K562 (cell line): Measurements from ENCODE around the gene PLD1. TPM values are rescaled to one million over a fixed set of nuclear protein-coding genes. Genes with fewer than 3 reads are reported as not detected.
A peak's percentile ranks its signal among the peaks of the same experiment; 100 is the strongest.

Experiments used
- ATAC-seq: fragments of 200-7000 bp; cut with Tn5 transposase; 3 replicates; pipeline ENCODE4 v1.9.1; 2020; ENCODE audit warnings: moderate library complexity
- BruUV-seq: library from RNA; stranded (reverse); fragments of 400-500 nt; replicated peaks from 2 replicates; lab custom pipeline; 2021; lab: Mats Ljungman, UMichigan
- CTCF ChIA-PET: fragments of 300-600 bp; formaldehyde crosslinking; extraction: SDS; loops from one replicate; lab custom pipeline; 2021; ENCODE audit warnings: low intra/inter-chr PET ratio; lab: Yijun Ruan, JAX
- POLR2A ChIA-PET: fragments of 300-600, 350-650 bp; sonication (Branson Sonifier 250); formaldehyde crosslinking; extraction: SDS; loops from one replicate; lab custom pipeline; 2021; ENCODE audit warnings: antibody characterized with exemption, inconsistent platforms; lab: Yijun Ruan, JAX
- DNase-seq, 4 experiments: peaks; one replicate each; pipeline versions ENCODE4 v3.0.0 to v3.0.0-alpha.2; 2011 to 2018; ENCODE audit warnings: low spot score in 3 of 4, mixed read lengths in 3 of 4; ENCODE audit errors: extremely low read depth in 1 of 4
- FAIRE-seq: peaks from 2 replicates; lab custom pipeline; 2011; peaks lifted over from hg19 to GRCh38; lab: Jason Lieb, UNC
- H2AFZ ChIP-seq: 2 replicates; pipeline ENCODE4 v1.6.0; 2011; ENCODE audit warnings: low read depth, low read length, control low read depth, inconsistent platforms
- H3K27ac ChIP-seq: fragments of 200-600 bp; 3 replicates; pipeline ENCODE4 v1.8.0; 2011; ENCODE audit warnings: low read depth, mild to moderate bottlenecking, control low read depth, inconsistent platforms, low read length, moderate library complexity, mixed read lengths; ENCODE audit errors: extremely low read depth
- H3K27me3 ChIP-seq, 2 experiments: fragments of 300-600 bp in 1 of 2; 2 replicates in 1 of 2; 3 replicates in 1 of 2; pipeline versions ENCODE4 v1.6.0 to v1.8.0; 2011; ENCODE audit warnings: inconsistent platforms in 2 of 2, low read length in 2 of 2, mild to moderate bottlenecking in 1 of 2, mixed read lengths in 1 of 2, moderate library complexity in 1 of 2; ENCODE audit not compliant: control insufficient read depth in 2 of 2, insufficient read depth in 2 of 2
- H3K36me3 ChIP-seq: fragments of 300-600 bp; 3 replicates; pipeline ENCODE4 v1.8.0; 2011; ENCODE audit warnings: mild to moderate bottlenecking, low read length, inconsistent platforms; ENCODE audit not compliant: control insufficient read depth, insufficient read depth
- H3K4me1 ChIP-seq, 2 experiments: fragments of 200-600 bp in 1 of 2; replicated peaks in 1 of 2; 2 replicates in 1 of 2; 3 replicates in 1 of 2; pipeline versions ENCODE4 v1.5.1 to v1.8.0; 2011; ENCODE audit warnings: inconsistent platforms in 2 of 2, low read length in 2 of 2, mild to moderate bottlenecking in 1 of 2, mixed read lengths in 1 of 2, moderate library complexity in 1 of 2; ENCODE audit not compliant: control insufficient read depth in 2 of 2, insufficient read depth in 2 of 2
- H3K4me2 ChIP-seq: 2 replicates; pipeline ENCODE4 v1.6.1; 2011; ENCODE audit warnings: low read length, control low read depth, inconsistent platforms, mixed read lengths; ENCODE audit not compliant: insufficient read depth
- H3K4me3 ChIP-seq: fragments of 200-600 bp; sonication (generic), shearing (Covaris generic); 2 replicates; pipeline ENCODE4 v1.5.1; 2016; ENCODE audit warnings: control low read depth, inconsistent platforms
- H3K79me2 ChIP-seq: fragments of 200-600 bp; 3 replicates; pipeline ENCODE4 v1.8.0; 2011; ENCODE audit warnings: low read length, inconsistent platforms; ENCODE audit not compliant: control insufficient read depth, insufficient read depth
- H3K9ac ChIP-seq, 2 experiments: 2 replicates each; pipeline versions ENCODE4 v1.6.0 to v1.6.1; 2011; ENCODE audit warnings: low read depth in 2 of 2, low read length in 2 of 2, control low read depth in 1 of 2, inconsistent platforms in 1 of 2, mild to moderate bottlenecking in 1 of 2, mixed read lengths in 1 of 2; ENCODE audit not compliant: insufficient read depth in 1 of 2
- H3K9me1 ChIP-seq: one replicate; pipeline ENCODE4 v1.6.0; 2011; ENCODE audit warnings: inconsistent platforms, mild to moderate bottlenecking, low read length, moderate library complexity; ENCODE audit not compliant: control insufficient read depth, insufficient read depth
- H3K9me3 ChIP-seq: replicated peaks from 2 replicates; pipeline ENCODE4 v1.5.1; 2011; ENCODE audit warnings: low read depth, low read length, inconsistent platforms; ENCODE audit not compliant: control insufficient read depth, insufficient read depth
- H4K20me1 ChIP-seq: replicated peaks from 2 replicates; pipeline ENCODE4 v1.6.1; 2011; ENCODE audit warnings: low read length, inconsistent platforms, mixed read lengths; ENCODE audit not compliant: control insufficient read depth, insufficient read depth
- BRD4 ChIP-seq: fragments of 200-600 bp; sonication (generic); IDR thresholded peaks from 2 replicates; pipeline ENCODE4 v1.6.1; 2017; ENCODE audit warnings: inconsistent platforms
- ETV1 ChIP-seq: fragments of 450-650 bp; conservative IDR thresholded peaks from 2 replicates; pipeline ENCODE4 v1.6.1; 2016; ENCODE audit warnings: missing genetic modification characterization, control low read depth, low read depth, missing compliant biosample characterization
- IFI16 ChIP-seq: fragments of 250-450 bp; sonication (Bioruptor Pico); IDR thresholded peaks from 2 replicates; pipeline ENCODE4 v2.1.2; 2022; ENCODE audit warnings: mild to moderate bottlenecking, inconsistent platforms
- MCM3 ChIP-seq: fragments of 450-650 bp; IDR thresholded peaks from 2 replicates; pipeline ENCODE4 v1.6.1; 2016
- MEF2D ChIP-seq: conservative IDR thresholded peaks from 2 replicates; pipeline ENCODE4 v1.6.1; 2016; ENCODE audit warnings: low read depth, missing genetic modification characterization, missing compliant biosample characterization
- NUFIP1 ChIP-seq: fragments of 450-650 bp; IDR thresholded peaks from 2 replicates; pipeline ENCODE4 v1.6.1; 2018; ENCODE audit not compliant: partially characterized antibody
- WHSC1 ChIP-seq: IDR thresholded peaks from one replicate; pipeline ENCODE4 v1.6.1; 2012; ENCODE audit warnings: low read length, control low read depth, inconsistent platforms
- ZBTB1 ChIP-seq: sonication (generic); formaldehyde crosslinking; IDR thresholded peaks from 2 replicates; pipeline ENCODE4 v1.8.1; 2023; ENCODE audit warnings: missing genetic modification reagents, low read depth, mild to moderate bottlenecking, borderline replicate concordance
- ZNF124 ChIP-seq: sonication (generic); formaldehyde crosslinking; IDR thresholded peaks from 2 replicates; pipeline ENCODE4 v1.8.1; 2022; ENCODE audit warnings: missing genetic modification reagents
- WGBS: fragments of 100-300 bp; shearing (Covaris generic); methylation state at CpG from one replicate; pipeline ENCODE4 v1.1.6; 2016; ENCODE audit warnings: low coverage, mixed read lengths; ENCODE audit not compliant: insufficient coverage; ENCODE audit errors: missing lambda C conversion rate; 5-methylcytosine and 5-hydroxymethylcytosine counted together
- in situ Hi-C: fragments of 300-500 bp; cut with MboI; formaldehyde crosslinking; loops from 4 replicates; pipeline ENCODE4 v1.15.0; 2018; ENCODE audit warnings: inconsistent platforms, mixed read lengths
- intact Hi-C: fragments of 100-400 bp; cut with micrococcal nuclease; formaldehyde crosslinking; loops from 2 replicates; pipeline ENCODE4 v1.14.2; 2022
- polyA plus RNA-seq, 8 experiments: library from polyadenylated mRNA; depleted of rRNA in 4 of 8; stranded (reverse) in 5 of 8; unstranded in 3 of 8; fragments of >200 nt; fragmentation: Nextera tagmentation in 2 of 8; fragmentation: Illumina TruSeq in 1 of 8; extraction: Ambion mirVana in 2 of 8; extraction: Trizol in 1 of 8; gene quantifications; 2 replicates each; pipeline versions ENCODE4 v1.2.1 to v1.2.3, GENCODE V29; 2011 to 2014; ENCODE audit warnings: inconsistent platforms in 1 of 8, missing spikeins in 1 of 8
- total RNA-seq, 7 experiments: library from RNA; depleted of rRNA in 6 of 7; stranded (reverse); fragments of >200 nt in 6 of 7; fragmentation: Illumina TruSeq in 2 of 7; extraction: Trizol in 2 of 7; gene quantifications; 2 replicates each; pipeline versions ENCODE4 v1.2.1 to v1.2.3, GENCODE V29; 2011 to 2021; ENCODE audit warnings: low replicate concordance in 1 of 7
- TF ChIP-seq, protein P1 (sequence below), 3 experiments: IDR thresholded peaks in 2 of 3; conservative IDR thresholded peaks in 1 of 3; 2 replicates each; pipeline ENCODE4 v1.5.1; 2011 to 2012; ENCODE audit warnings: low read length in 3 of 3, mild to moderate bottlenecking in 3 of 3, control low read depth in 2 of 3, improper control_type of control experiment in 1 of 3, inconsistent platforms in 1 of 3, low read depth in 1 of 3, mixed read lengths in 1 of 3, moderate library complexity in 1 of 3; ENCODE audit not compliant: insufficient read depth in 2 of 3

The PLD1 gene
- total and polyA plus RNA-seq, 9 of the 15 experiments (the other 6 are each of a cell fraction or from before 2014, with no cell fraction given), result 8.4 to 26.1 (median 18.6) TPM

DNA sequence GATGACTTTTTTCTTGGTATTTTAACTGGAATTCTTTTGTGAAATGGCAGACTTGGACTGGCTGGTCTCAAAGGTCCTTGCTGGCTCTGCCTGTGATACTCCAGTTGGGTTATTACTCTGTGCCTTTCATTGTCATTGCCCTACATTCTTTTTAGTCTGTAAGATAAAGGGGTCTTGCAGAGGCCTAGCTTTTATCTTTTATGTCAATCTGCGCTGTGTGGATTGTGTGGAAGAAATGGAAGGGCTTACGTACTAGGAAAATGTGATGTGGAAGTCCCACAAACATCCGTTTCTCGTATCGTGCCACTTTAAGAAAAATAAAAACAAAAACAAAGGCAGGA, 24.1 kb upstream of the PLD1 start:
- Histone ChIP-seq H3K79me2 (no peaks in the 10 kb centered on the region), H3K27ac (no peak overlapping the region), H3K36me3 (no peaks in the 10 kb centered on the region), H3K9ac (no peak overlapping the region), H3K9me1 (no peaks in the 10 kb centered on the region)
- intact Hi-C loops (loop anchor here (2.0 to 10.0 kb wide), 4 partner anchors 222 to 874 kb away; no protein-coding TSS in a partner anchor), in situ Hi-C loops (no loop called here)
- no peak; the same call in 2 of the 3 replicates for ATAC-seq
- TF ChIP-seq ZNF124 (no peak), MCM3 (no peak), IFI16 (CRISPR knock-in tag) (no peak), ZBTB1 (no peak), WHSC1 (no peak), NUFIP1 (no peak), ETV1 (tag) (no peak), BRD4 (no peak), MEF2D (tag) (0 out of 2 replicates have a peak, but pooled peaks have one; percentile 8)
- TF ChIP-seq, protein P1, sequence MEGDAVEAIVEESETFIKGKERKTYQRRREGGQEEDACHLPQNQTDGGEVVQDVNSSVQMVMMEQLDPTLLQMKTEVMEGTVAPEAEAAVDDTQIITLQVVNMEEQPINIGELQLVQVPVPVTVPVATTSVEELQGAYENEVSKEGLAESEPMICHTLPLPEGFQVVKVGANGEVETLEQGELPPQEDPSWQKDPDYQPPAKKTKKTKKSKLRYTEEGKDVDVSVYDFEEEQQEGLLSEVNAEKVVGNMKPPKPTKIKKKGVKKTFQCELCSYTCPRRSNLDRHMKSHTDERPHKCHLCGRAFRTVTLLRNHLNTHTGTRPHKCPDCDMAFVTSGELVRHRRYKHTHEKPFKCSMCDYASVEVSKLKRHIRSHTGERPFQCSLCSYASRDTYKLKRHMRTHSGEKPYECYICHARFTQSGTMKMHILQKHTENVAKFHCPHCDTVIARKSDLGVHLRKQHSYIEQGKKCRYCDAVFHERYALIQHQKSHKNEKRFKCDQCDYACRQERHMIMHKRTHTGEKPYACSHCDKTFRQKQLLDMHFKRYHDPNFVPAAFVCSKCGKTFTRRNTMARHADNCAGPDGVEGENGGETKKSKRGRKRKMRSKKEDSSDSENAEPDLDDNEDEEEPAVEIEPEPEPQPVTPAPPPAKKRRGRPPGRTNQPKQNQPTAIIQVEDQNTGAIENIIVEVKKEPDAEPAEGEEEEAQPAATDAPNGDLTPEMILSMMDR (IDR thresholded peaks at IDR 0.05 in 2 of 3, conservative IDR thresholded peaks at IDR 0.05 in 1 of 3; ENCODE audit: insufficient read depth in 2 of 3, low read depth in 1 of 3, low read length in 3 of 3), result 0 out of 6 replicates have a peak, but pooled peaks of 1 of the 3 experiments have one; percentile 1
- TF ChIP-seq, all 486 proteins: peak for 2
- H3K27me3 ChIP-seq, result no peaks in the 10 kb centered on the region
- 35% methylated on average over 5 of the region's 5 CpGs for WGBS
- H3K4me2 ChIP-seq, result no peak overlapping the region
- no TSS peak for BruUV-seq
- H4K20me1 ChIP-seq, result no peaks in the 10 kb centered on the region
- H3K9me3 ChIP-seq, result no peaks in the 10 kb centered on the region
- H3K4me1 ChIP-seq, result peaks cover 0 to 15% of the 10 kb centered on the region in 2 experiments; a peak in 3 of 5 replicates
- H2AFZ ChIP-seq, result 0 out of 2 replicates have a peak overlapping the region, but pooled peaks have one; percentile 35
- FAIRE-seq, result no peak
- ChIA-PET CTCF (interaction anchor here (0.6 to 2.2 kb wide), 3 partner anchors 30 to 873 kb away, joined by 3 to 20 read pairs (median 10); no protein-coding TSS in a partner anchor), POLR2A (interaction anchor here (0.7 to 1.4 kb wide), 2 partner anchors 213 to 446 kb away, joined by 3 to 4 read pairs; no protein-coding TSS in a partner anchor)
- DNase-seq, result no peak
- no peak overlapping the region for H3K4me3 ChIP-seq
